AG10803 (cell line): Measurements from ENCODE around the gene HEBP1.

ENCODE experiments used
- DNase-seq: peaks from one replicate; pipeline ENCODE4 v3.0.0; 2010; ENCODE audit warnings: low read depth
- H3K4me3 ChIP-seq: 2 replicates; pipeline ENCODE4 v1.5.1; 2011; ENCODE audit warnings: mild to moderate bottlenecking, low read length, control low read depth
- CTCF ChIP-seq: conservative IDR thresholded peaks from 2 replicates; pipeline ENCODE4 v1.5.1; 2011; ENCODE audit warnings: mild to moderate bottlenecking, low read length, control low read depth, inconsistent platforms

HEBP1 gene

GRCh38 chr12:12929696-12930095, 70.4 kb downstream of the HEBP1 start:
- H3K4me3 ChIP-seq: no peak overlapping the region
- DNase-seq: no peak
- no peak for TF ChIP-seq CTCF

GRCh38 chr12:12927211-12928079, 72.6 kb downstream of the HEBP1 start:
- H3K4me3 ChIP-seq: peak overlapping the region; percentile 56
- no peak for TF ChIP-seq CTCF
- DNase-seq: peak; percentile 41

- DNase-seq: peak; percentile 44
- H3K4me3 ChIP-seq: no peak overlapping the region
- no peak for TF ChIP-seq CTCF
Measured at GRCh38 chr12:12926571-12927071, 73.4 kb downstream of the HEBP1 start.

GRCh38 chr12:12925388-12925787, 74.7 kb downstream of the HEBP1 start:
- H3K4me3 ChIP-seq: no peak overlapping the region
- TF ChIP-seq CTCF: no peak
- DNase-seq: peak; percentile 65
